Hepatocyte (in vitro differentiated cells): ENCODE measurements around the gene NVL.

ENCODE experiments used
- EZH2 ChIP-seq: fragments of 200-600 bp; sonication (generic); IDR thresholded peaks from 2 replicates; pipeline ENCODE4 v1.6.1; 2016; ENCODE audit warnings: antibody characterized with exemption, mild to moderate bottlenecking, borderline replicate concordance
- EZH2phosphoT487 ChIP-seq: fragments of 200-600 bp; sonication (generic); IDR thresholded peaks from one replicate; pipeline ENCODE4 v1.6.1; 2018; ENCODE audit warnings: antibody characterized with exemption, mild to moderate bottlenecking, low read depth, moderate library complexity; ENCODE audit not compliant: unreplicated experiment, severe bottlenecking
- TF ChIP-seq, protein P1 (sequence below): fragments of 200-600 bp; sonication (generic); IDR thresholded peaks from 2 replicates; pipeline ENCODE4 v1.5.1; 2016; ENCODE audit warnings: antibody characterized with exemption, mild to moderate bottlenecking; ENCODE audit not compliant: poor library complexity

DNA sequence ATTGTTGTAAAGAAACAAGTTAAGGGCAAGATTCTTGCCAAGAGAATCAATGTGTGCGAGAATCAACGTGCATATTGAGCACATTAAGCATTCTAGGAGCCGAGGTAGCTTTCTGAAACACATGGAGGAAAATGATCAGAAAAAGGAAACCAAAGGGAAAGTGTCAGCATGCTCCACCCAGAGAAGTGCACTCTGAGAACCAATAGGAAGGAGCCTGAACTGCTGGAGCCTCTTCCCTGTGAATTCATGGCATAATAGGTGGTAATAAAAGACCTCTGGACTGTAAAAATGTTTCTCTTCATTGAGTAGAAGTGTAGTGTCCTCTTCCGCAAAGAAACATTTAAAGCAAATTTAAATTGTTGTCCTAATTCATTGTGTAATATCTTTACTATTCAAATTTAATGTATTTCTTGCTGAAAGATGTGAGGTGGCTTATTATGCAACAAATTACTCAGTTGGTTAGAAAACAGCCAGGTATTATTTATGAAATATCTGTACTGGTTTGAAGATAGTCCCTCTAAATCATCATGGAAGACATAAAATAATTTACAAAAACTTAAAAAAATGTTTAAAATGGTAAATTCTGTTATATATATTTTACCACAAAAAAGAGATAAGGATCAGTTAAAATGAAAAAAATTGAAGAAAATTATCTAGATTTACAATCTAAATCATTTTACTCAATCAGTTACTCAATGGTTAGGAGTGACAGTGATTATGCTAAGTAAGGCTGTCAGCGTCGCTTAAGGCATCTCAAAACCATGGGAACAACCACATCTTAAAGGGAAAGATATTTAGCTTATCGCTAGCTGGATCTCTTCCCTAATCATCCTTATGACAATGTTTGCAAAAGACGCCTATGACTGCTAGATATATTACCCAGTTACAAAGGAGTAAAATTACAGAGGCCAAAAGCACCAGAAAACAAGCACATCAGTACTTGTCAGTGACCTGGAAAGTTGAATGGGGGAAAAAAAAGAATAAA lies 31.3 kb downstream of the NVL start:
- TF ChIP-seq, protein P1, sequence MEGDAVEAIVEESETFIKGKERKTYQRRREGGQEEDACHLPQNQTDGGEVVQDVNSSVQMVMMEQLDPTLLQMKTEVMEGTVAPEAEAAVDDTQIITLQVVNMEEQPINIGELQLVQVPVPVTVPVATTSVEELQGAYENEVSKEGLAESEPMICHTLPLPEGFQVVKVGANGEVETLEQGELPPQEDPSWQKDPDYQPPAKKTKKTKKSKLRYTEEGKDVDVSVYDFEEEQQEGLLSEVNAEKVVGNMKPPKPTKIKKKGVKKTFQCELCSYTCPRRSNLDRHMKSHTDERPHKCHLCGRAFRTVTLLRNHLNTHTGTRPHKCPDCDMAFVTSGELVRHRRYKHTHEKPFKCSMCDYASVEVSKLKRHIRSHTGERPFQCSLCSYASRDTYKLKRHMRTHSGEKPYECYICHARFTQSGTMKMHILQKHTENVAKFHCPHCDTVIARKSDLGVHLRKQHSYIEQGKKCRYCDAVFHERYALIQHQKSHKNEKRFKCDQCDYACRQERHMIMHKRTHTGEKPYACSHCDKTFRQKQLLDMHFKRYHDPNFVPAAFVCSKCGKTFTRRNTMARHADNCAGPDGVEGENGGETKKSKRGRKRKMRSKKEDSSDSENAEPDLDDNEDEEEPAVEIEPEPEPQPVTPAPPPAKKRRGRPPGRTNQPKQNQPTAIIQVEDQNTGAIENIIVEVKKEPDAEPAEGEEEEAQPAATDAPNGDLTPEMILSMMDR: no peak
- no peak for TF ChIP-seq EZH2
- TF ChIP-seq EZH2phosphoT487: no peak
